Measurements from ENCODE around the gene MED12. TPM values are rescaled to one million over a fixed set of nuclear protein-coding genes. Genes with fewer than 3 reads are reported as not detected.

Gene MED12
- total RNA-seq (2022; extraction: Qiagen RNA extraction; ENCODE audit: low read depth), result 8.3 to 14.3 TPM (median 14.0 TPM) in 5 replicates

GRCh38 chrX:71118032-71118984 lies at the start of gene MED12:
TSS of gene MED12 (plus strand) at chrX:71118596. CDS start at chrX:71118755, 159 bp downstream.

GRCh38 chrX:71095555-71095980 lies 22.8 kb upstream of the MED12 start, which contains the start of gene FOXO4:
TSS of gene FOXO4 (plus strand) at chrX:71095851. CDS start at chrX:71096529, 678 bp downstream.

GRCh38 chrX:71106427-71106826 lies 12.0 kb upstream of the MED12 start, which contains the start of gene CXorf65:
TSS of gene CXorf65 (minus strand) at chrX:71106740. CDS start at chrX:71106556, 184 bp downstream.

GRCh38 chrX:71111141-71111843 lies 7.1 kb upstream of the MED12 start, which contains the start of gene IL2RG:
TSS of gene IL2RG (minus strand) at chrX:71111577. CDS start at chrX:71111539, 38 bp downstream.

GRCh38 chrX:71144651-71145050 lies 26.3 kb downstream of the MED12 start, which contains the start of gene NLGN3:
TSS of gene NLGN3 (plus strand) at chrX:71144841. CDS start at chrX:71147750, 2,909 bp downstream.

Other genes starting within 250 kb of the MED12 start
- not detected in 5 replicates for gene TEX11, start 209.9 kb upstream of the MED12 start, total RNA-seq (2022; extraction: Qiagen RNA extraction; ENCODE audit: low read depth)
- not detected in 5 replicates for gene SLC7A3, start 187.5 kb upstream of the MED12 start, total RNA-seq (2022; extraction: Qiagen RNA extraction; ENCODE audit: low read depth)
- 67.9 to 81.0 TPM (median 78.1 TPM) in 5 replicates for gene SNX12, start 50.3 kb upstream of the MED12 start, total RNA-seq (2022; extraction: Qiagen RNA extraction; ENCODE audit: low read depth)
- 1.1 to 2.3 TPM (median 1.5 TPM) in 5 replicates for gene FOXO4, start 22.7 kb upstream of the MED12 start, total RNA-seq (2022; extraction: Qiagen RNA extraction; ENCODE audit: low read depth)
- gene CXorf65, start 11.9 kb upstream of the MED12 start, total RNA-seq (2022; extraction: Qiagen RNA extraction; ENCODE audit: low read depth), result not detected in 5 replicates
- gene IL2RG, start 7.0 kb upstream of the MED12 start, total RNA-seq (2022; extraction: Qiagen RNA extraction; ENCODE audit: low read depth), result 0.09 to 0.21 TPM (median 0.18 TPM) in 3 of 5 replicates, not detected in the others
- 0.94 to 1.4 TPM (median 1.2 TPM) in 5 replicates for gene NLGN3, start 26.2 kb downstream of the MED12 start, total RNA-seq (2022; extraction: Qiagen RNA extraction; ENCODE audit: low read depth)
- gene GJB1, start 104.6 kb downstream of the MED12 start, total RNA-seq (2022; extraction: Qiagen RNA extraction; ENCODE audit: low read depth), result 0.22 TPM in 1 of 5 replicates, not detected in the others
- 10.7 to 15.5 TPM (median 12.8 TPM) in 5 replicates for gene ZMYM3, start 135.5 kb downstream of the MED12 start, total RNA-seq (2022; extraction: Qiagen RNA extraction; ENCODE audit: low read depth)
- 344 to 455 TPM (median 405 TPM) in 5 replicates for gene NONO, start 165.0 kb downstream of the MED12 start, total RNA-seq (2022; extraction: Qiagen RNA extraction; ENCODE audit: low read depth)
- gene ITGB1BP2, start 183.2 kb downstream of the MED12 start, total RNA-seq (2022; extraction: Qiagen RNA extraction; ENCODE audit: low read depth), result 0.83 to 1.5 TPM (median 0.99 TPM) in 5 replicates
- 15.2 to 19.0 TPM (median 17.4 TPM) in 5 replicates for gene TAF1, start 247.8 kb downstream of the MED12 start, total RNA-seq (2022; extraction: Qiagen RNA extraction; ENCODE audit: low read depth)